ENCODE results near the gene UBASH3A. TPM values are rescaled to one million over a fixed set of nuclear protein-coding genes. Genes with fewer than 3 reads are reported as not detected.

The UBASH3A gene
- total and polyA plus RNA-seq, 4 donors = 0.58 to 0.88 (median 0.67) TPM

DNA sequence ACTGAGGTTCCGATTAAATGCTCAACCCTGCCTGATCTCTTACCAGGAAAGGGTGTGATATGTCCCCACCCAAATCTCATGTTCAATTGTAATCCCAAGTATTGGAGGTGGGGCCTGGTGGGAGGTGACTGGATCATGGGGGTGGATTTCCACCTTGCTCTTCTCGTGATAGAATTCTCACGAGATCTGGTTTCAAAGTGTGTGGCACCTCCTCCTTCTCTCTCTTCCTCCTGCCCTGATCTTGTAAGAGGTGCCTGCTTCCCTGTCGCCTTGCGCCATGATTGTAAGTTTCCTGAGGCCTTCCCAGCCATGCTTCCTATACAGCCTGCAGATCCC lies 57.5 kb downstream of the UBASH3A start:
- H3K4me1 ChIP-seq (ENCODE audit: control insufficient read depth in 5 of 5, insufficient read depth in 5 of 5, low read length in 5 of 5) = peaks cover 0 to 6% (median 3%) of the 10 kb centered on the region in 5 donors
- no peak overlapping the region for H3K4me3 ChIP-seq
- ATAC-seq (ENCODE audit: insufficient read depth, low FRiP score) = no peak
- no peaks in the 10 kb centered on the region for H3K36me3 ChIP-seq (ENCODE audit: control insufficient read depth in 4 of 4, insufficient read depth in 4 of 4, low read length in 4 of 4)
- 74 to 81% methylated on average over 5 of the region's 5 CpGs for WGBS, 2 donors
- no peak overlapping the region for H3K9ac ChIP-seq (ENCODE audit: insufficient read depth in 1 of 2, low read length in 2 of 2)
- no peak for DNase-seq
- H3K27ac ChIP-seq (ENCODE audit: low read depth in 1 of 2, low read length in 1 of 2) = no peak overlapping the region
- H3K9me3 ChIP-seq (ENCODE audit: control insufficient read depth in 4 of 4, insufficient read depth in 3 of 4, low read length in 3 of 4) = no peaks in the 10 kb centered on the region
- H3K27me3 ChIP-seq (ENCODE audit: control insufficient read depth in 3 of 3, insufficient read depth in 3 of 3, low read length in 2 of 3) = no peaks in the 10 kb centered on the region
- TF ChIP-seq, protein P1, sequence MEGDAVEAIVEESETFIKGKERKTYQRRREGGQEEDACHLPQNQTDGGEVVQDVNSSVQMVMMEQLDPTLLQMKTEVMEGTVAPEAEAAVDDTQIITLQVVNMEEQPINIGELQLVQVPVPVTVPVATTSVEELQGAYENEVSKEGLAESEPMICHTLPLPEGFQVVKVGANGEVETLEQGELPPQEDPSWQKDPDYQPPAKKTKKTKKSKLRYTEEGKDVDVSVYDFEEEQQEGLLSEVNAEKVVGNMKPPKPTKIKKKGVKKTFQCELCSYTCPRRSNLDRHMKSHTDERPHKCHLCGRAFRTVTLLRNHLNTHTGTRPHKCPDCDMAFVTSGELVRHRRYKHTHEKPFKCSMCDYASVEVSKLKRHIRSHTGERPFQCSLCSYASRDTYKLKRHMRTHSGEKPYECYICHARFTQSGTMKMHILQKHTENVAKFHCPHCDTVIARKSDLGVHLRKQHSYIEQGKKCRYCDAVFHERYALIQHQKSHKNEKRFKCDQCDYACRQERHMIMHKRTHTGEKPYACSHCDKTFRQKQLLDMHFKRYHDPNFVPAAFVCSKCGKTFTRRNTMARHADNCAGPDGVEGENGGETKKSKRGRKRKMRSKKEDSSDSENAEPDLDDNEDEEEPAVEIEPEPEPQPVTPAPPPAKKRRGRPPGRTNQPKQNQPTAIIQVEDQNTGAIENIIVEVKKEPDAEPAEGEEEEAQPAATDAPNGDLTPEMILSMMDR (IDR thresholded peaks at IDR 0.05; ENCODE audit: control extremely low read depth, extremely low read depth) = no peak

DNA sequence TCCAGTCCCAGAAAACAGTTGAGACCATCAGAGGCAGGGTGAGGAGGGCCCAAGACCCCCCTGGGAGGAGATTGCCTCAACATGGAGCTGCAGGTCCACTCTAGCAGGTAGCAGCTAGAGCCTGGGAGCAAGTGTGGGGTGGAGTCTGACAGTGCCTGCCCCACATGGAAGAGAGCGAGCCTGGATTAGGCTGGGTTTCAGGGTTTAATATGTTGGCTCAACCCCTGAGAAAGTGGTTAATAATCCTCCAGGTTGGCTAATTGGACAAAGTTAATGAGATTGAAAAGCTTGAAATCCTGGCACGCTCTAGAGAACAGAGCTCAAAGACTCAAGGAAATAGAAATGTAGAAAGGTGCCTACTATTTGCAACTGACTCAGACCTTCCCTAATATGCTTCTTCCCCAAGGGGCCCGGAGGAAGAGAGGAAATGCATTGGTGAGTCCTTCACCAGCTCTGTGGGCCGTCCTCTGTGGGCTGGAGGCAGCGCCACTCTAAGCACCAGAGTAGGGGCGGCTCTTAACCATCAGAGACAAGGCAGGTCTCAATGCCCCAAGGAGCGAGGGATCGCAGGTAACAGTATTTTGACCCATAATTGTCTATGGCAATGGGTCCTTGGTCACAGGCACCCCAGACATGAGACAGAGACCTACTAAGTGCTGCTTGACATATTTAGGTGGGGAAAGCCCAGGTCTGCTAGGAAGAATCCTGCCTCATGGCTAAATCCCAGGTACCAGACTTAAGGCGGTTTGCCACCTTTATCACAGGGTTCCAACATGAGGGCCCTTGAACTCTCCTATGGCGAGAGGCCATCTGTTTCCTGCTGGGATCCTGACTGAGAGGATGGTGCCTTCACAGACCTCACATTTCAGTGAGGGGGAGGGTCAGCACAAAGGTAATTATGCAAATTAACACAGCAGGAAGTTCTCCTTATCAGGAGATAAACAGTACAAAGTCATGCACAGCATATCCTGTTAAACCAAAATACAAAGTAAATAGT lies 58.5 kb downstream of the UBASH3A start:
- Histone ChIP-seq H3K4me3 (no peak overlapping the region), H3K9ac (ENCODE audit: insufficient read depth in 1 of 2, low read length in 2 of 2) (no peak overlapping the region), H3K9me3 (ENCODE audit: control insufficient read depth in 4 of 4, insufficient read depth in 3 of 4, low read length in 3 of 4) (no peaks in the 10 kb centered on the region), H3K36me3 (ENCODE audit: control insufficient read depth in 4 of 4, insufficient read depth in 4 of 4, low read length in 4 of 4) (no peaks in the 10 kb centered on the region), H3K27me3 (ENCODE audit: control insufficient read depth in 3 of 3, insufficient read depth in 3 of 3, low read length in 2 of 3) (no peaks in the 10 kb centered on the region), H3K4me1 (ENCODE audit: control insufficient read depth in 5 of 5, insufficient read depth in 5 of 5, low read length in 5 of 5) (peaks cover 0 to 6% (median 3%) of the 10 kb centered on the region in 5 donors), H3K27ac (ENCODE audit: low read depth in 1 of 2, low read length in 1 of 2) (peak overlapping the region in 1 of 2 donors; percentile 64)
- DNase-seq (no peak), ATAC-seq (ENCODE audit: insufficient read depth, low FRiP score) (peak; percentile 28)
- 58 to 59% methylated on average over 10 of the region's 10 CpGs for whole genome bisulfite sequencing, 2 donors
- TF ChIP-seq, protein P1 (IDR thresholded peaks at IDR 0.05; ENCODE audit: control extremely low read depth, extremely low read depth) = no peak

DNA sequence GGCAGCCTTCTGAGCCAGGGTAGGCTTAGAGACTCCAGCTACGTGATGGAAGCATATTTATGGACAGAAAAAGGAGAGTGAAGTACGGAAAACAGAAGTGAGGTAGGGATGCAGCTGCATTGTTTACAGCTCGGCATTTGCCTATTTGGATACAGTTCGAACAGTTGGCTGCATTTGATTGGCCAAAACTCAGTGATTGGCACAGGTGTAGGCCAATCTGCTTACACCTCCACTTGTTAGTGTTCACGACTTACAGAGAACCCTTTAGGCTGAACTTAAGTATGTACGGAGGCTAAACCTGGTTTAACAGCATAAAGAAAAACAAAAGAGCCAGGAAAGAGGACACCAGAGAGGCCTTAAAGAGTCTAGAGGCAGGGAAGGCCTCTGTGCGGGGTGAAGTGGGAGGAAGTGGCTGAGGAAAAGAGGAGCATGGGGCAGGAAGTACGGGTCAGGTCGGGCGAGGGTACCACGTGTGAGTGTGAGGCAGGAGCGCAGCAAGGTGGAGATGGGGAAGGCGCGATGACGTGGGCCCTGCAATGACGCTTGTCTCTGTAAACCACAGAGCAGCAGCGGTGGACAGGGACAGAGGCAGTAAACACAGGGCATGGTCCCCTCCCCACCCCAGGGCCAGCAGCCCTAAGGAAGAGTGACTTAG lies 60.3 kb downstream of the UBASH3A start:
- no peak for ATAC-seq (ENCODE audit: insufficient read depth, low FRiP score)
- H3K4me1 ChIP-seq (ENCODE audit: control insufficient read depth in 5 of 5, insufficient read depth in 5 of 5, low read length in 5 of 5) = peaks cover 0 to 6% (median 3%) of the 10 kb centered on the region in 5 donors
- no peaks in the 10 kb centered on the region for H3K9me3 ChIP-seq (ENCODE audit: control insufficient read depth in 4 of 4, insufficient read depth in 3 of 4, low read length in 3 of 4)
- WGBS, 2 donors = 43 to 66% methylated on average over 17 of the region's 17 CpGs
- no peaks in the 10 kb centered on the region for H3K27me3 ChIP-seq (ENCODE audit: control insufficient read depth in 3 of 3, insufficient read depth in 3 of 3, low read length in 2 of 3)
- TF ChIP-seq, protein P1 (IDR thresholded peaks at IDR 0.05; ENCODE audit: control extremely low read depth, extremely low read depth) = no peak
- no peak overlapping the region for H3K4me3 ChIP-seq
- peak overlapping the region in 1 of 2 donors; percentile 37 for H3K27ac ChIP-seq (ENCODE audit: low read depth in 1 of 2, low read length in 1 of 2)
- DNase-seq = peak; percentile 32 to 54 (median 38)
- no peaks in the 10 kb centered on the region for H3K36me3 ChIP-seq (ENCODE audit: control insufficient read depth in 4 of 4, insufficient read depth in 4 of 4, low read length in 4 of 4)
- no peak overlapping the region for H3K9ac ChIP-seq (ENCODE audit: insufficient read depth in 1 of 2, low read length in 2 of 2)
